H1 (cell line): ENCODE data around the gene C17orf50. TPM values are rescaled to one million over a fixed set of nuclear protein-coding genes. Genes with fewer than 3 reads are reported as not detected.

Experiments
- CTCF ChIA-PET: fragments of 300-600 bp; sonication (Branson Sonifier 250); formaldehyde crosslinking; loops from one replicate; lab custom pipeline; 2021; ENCODE audit not compliant: partially characterized antibody; lab: Charles Lee
- POLR2A ChIA-PET: fragments of 300-600 bp; sonication (Branson Sonifier 250); formaldehyde crosslinking; loops from one replicate; lab custom pipeline; 2021; ENCODE audit warnings: inconsistent platforms; ENCODE audit not compliant: partially characterized antibody; lab: Charles Lee
- DNase-seq, 2 experiments: peaks; one replicate each; pipeline versions ENCODE4 v3.0.0 to v3.0.0-alpha.2; 2010 to 2022; ENCODE audit warnings: low spot score in 2 of 2, low read depth in 1 of 2, mixed read lengths in 1 of 2
- FAIRE-seq: peaks from 2 replicates; lab custom pipeline; 2011; peaks lifted over from hg19 to GRCh38; lab: Jason Lieb, UNC
- H2AFZ ChIP-seq: 2 replicates; pipeline ENCODE4 v1.8.1; 2012; ENCODE audit warnings: low read length, inconsistent platforms
- H2AK5ac ChIP-seq: 2 replicates; pipeline ENCODE4 v1.6.1; 2013; ENCODE audit warnings: low read depth, low read length
- H2BK120ac ChIP-seq: replicated peaks from 2 replicates; pipeline ENCODE3; 2013; ENCODE audit warnings: low read depth, low read length, inconsistent platforms
- H2BK12ac ChIP-seq: 2 replicates; pipeline ENCODE4 v1.6.1; 2013; ENCODE audit warnings: low read depth, low read length
- H2BK15ac ChIP-seq: 2 replicates; pipeline ENCODE4 v1.6.1; 2013; ENCODE audit warnings: low read length
- H2BK20ac ChIP-seq: 2 replicates; pipeline ENCODE4 v1.6.1; 2013; ENCODE audit warnings: low read length
- H2BK5ac ChIP-seq: 2 replicates; pipeline ENCODE4 v1.6.1; 2013; ENCODE audit warnings: low read depth, low read length
- H3K14ac ChIP-seq: 2 replicates; pipeline ENCODE4 v1.6.1; 2013; ENCODE audit warnings: inconsistent platforms; ENCODE audit not compliant: insufficient read length
- H3K18ac ChIP-seq: 2 replicates; pipeline ENCODE4 v1.6.1; 2013; ENCODE audit warnings: low read length; ENCODE audit errors: extremely low read depth
- H3K23ac ChIP-seq: 2 replicates; pipeline ENCODE4 v1.6.1; 2013; ENCODE audit warnings: inconsistent platforms; ENCODE audit not compliant: insufficient read length
- H3K23me2 ChIP-seq: 2 replicates; pipeline ENCODE4 v1.6.1; 2013; ENCODE audit warnings: low read depth, low read length
- H3K27ac ChIP-seq: 2 replicates; pipeline ENCODE4 v1.6.1; 2011; ENCODE audit warnings: low read depth, low read length, inconsistent platforms
- H3K27me3 ChIP-seq, 4 experiments: replicated peaks in 1 of 4; 1 replicate in 1 of 4; 2 replicates in 3 of 4; pipeline versions ENCODE4 v1.6.1 to v1.8.1; 2011 to 2013; ENCODE audit warnings: low read length in 3 of 4, mild to moderate bottlenecking in 3 of 4, inconsistent platforms in 2 of 4, mixed read lengths in 2 of 4, moderate library complexity in 1 of 4; ENCODE audit not compliant: control insufficient read depth in 3 of 4, insufficient read depth in 3 of 4; ENCODE audit errors: extremely low read depth in 1 of 4
- H3K36me3 ChIP-seq, 4 experiments: 2 replicates each; pipeline versions ENCODE4 v1.6.1 to v1.8.1; 2011 to 2013; ENCODE audit warnings: mild to moderate bottlenecking in 4 of 4, low read length in 3 of 4, moderate library complexity in 2 of 4, control low read depth in 1 of 4, inconsistent platforms in 1 of 4; ENCODE audit not compliant: insufficient read depth in 4 of 4, control insufficient read depth in 2 of 4
- H3K4ac ChIP-seq: replicated peaks from 2 replicates; pipeline ENCODE3; 2013; ENCODE audit warnings: low read length, low read depth, mixed read lengths, inconsistent platforms; ENCODE audit not compliant: insufficient read length
- H3K4me1 ChIP-seq, 4 experiments: replicated peaks in 1 of 4; 1 replicate in 1 of 4; 2 replicates in 3 of 4; pipeline versions ENCODE4 v1.6.1 to v1.8.1; 2011 to 2013; ENCODE audit warnings: low read length in 3 of 4, inconsistent platforms in 2 of 4, mixed read lengths in 1 of 4; ENCODE audit not compliant: insufficient read depth in 4 of 4, control insufficient read depth in 3 of 4
- H3K4me2 ChIP-seq, 2 experiments: 2 replicates each; pipeline versions ENCODE4 v1.6.1 to v1.8.1; 2011 to 2013; ENCODE audit warnings: low read depth in 2 of 2, low read length in 2 of 2, control low read depth in 1 of 2, inconsistent platforms in 1 of 2, mild to moderate bottlenecking in 1 of 2; ENCODE audit not compliant: insufficient read depth in 1 of 2
- H3K4me3 ChIP-seq, 4 experiments: fragments of 200-600, 300-600 bp in 1 of 4; sonication (generic), shearing (Covaris generic), sonication (Bioruptor Twin) in 1 of 4; 2 replicates each; pipeline versions ENCODE4 v1.5.1 to v1.8.1; 2011 to 2016; ENCODE audit warnings: low read length in 4 of 4, low read depth in 3 of 4, control low read depth in 2 of 4, inconsistent platforms in 2 of 4, mild to moderate bottlenecking in 2 of 4, mixed read lengths in 1 of 4, moderate library complexity in 1 of 4; ENCODE audit not compliant: insufficient read depth in 2 of 4; ENCODE audit errors: extremely low read depth in 1 of 4
- H3K56ac ChIP-seq: replicated peaks from 2 replicates; pipeline ENCODE3; 2013; ENCODE audit warnings: low read depth, mild to moderate bottlenecking, mixed read lengths, low read length, inconsistent platforms; ENCODE audit not compliant: insufficient read length
- H3K79me1 ChIP-seq: 2 replicates; pipeline ENCODE4 v1.6.1; 2013; ENCODE audit warnings: low read depth, low read length, control low read depth
- H3K79me2 ChIP-seq, 2 experiments: 2 replicates each; pipeline versions ENCODE4 v1.6.1 to v1.8.1; 2012 to 2013; ENCODE audit warnings: low read length in 2 of 2, mild to moderate bottlenecking in 2 of 2, inconsistent platforms in 1 of 2; ENCODE audit not compliant: insufficient read depth in 2 of 2, control insufficient read depth in 1 of 2
- H3K9ac ChIP-seq, 4 experiments: replicated peaks in 1 of 4; 1 replicate in 1 of 4; 2 replicates in 3 of 4; pipeline versions ENCODE4 v1.6.1 to v1.8.1; 2011 to 2013; ENCODE audit warnings: low read depth in 3 of 4, low read length in 3 of 4, control low read depth in 2 of 4, mild to moderate bottlenecking in 2 of 4, moderate library complexity in 2 of 4, inconsistent platforms in 1 of 4; ENCODE audit errors: extremely low read depth in 1 of 4
- H3K9me3 ChIP-seq, 2 experiments: 2 replicates each; pipeline versions ENCODE4 v1.6.1 to v1.8.1; 2012 to 2013; ENCODE audit warnings: mild to moderate bottlenecking in 2 of 2, moderate library complexity in 2 of 2, control low read depth in 1 of 2, inconsistent platforms in 1 of 2, low read depth in 1 of 2, low read length in 1 of 2, mixed read lengths in 1 of 2; ENCODE audit not compliant: insufficient read depth in 2 of 2
- H4K20me1 ChIP-seq, 2 experiments: replicated peaks in 1 of 2; 2 replicates each; pipeline versions ENCODE3 to v1.8.1; 2011 to 2013; ENCODE audit warnings: inconsistent platforms in 2 of 2, low read length in 2 of 2, mild to moderate bottlenecking in 1 of 2; ENCODE audit not compliant: insufficient read depth in 2 of 2, control insufficient read depth in 1 of 2
- H4K5ac ChIP-seq: 2 replicates; pipeline ENCODE4 v1.6.1; 2013; ENCODE audit warnings: low read length, low read depth, mixed read lengths, inconsistent platforms; ENCODE audit not compliant: insufficient read length
- H4K8ac ChIP-seq: 2 replicates; pipeline ENCODE4 v1.8.0; 2013; ENCODE audit warnings: mild to moderate bottlenecking, moderate library complexity, low read length, inconsistent platforms; ENCODE audit not compliant: insufficient read depth; ENCODE audit errors: extremely low read depth
- H4K91ac ChIP-seq: replicated peaks from 2 replicates; pipeline ENCODE3; 2013; ENCODE audit warnings: low read length, mixed read lengths, inconsistent platforms; ENCODE audit not compliant: insufficient read length
- ATF3 ChIP-seq: IDR thresholded peaks from 2 replicates; pipeline ENCODE4 v1.6.1; 2011; ENCODE audit warnings: low read depth, mild to moderate bottlenecking, low read length; ENCODE audit not compliant: insufficient read depth
- EGR1 ChIP-seq: IDR thresholded peaks from 2 replicates; pipeline ENCODE4 v1.6.1; 2011; ENCODE audit warnings: low read depth, low read length, borderline replicate concordance
- GABPA ChIP-seq: IDR thresholded peaks from 2 replicates; pipeline ENCODE4 v1.6.1; 2011; ENCODE audit warnings: mild to moderate bottlenecking, low read length, moderate library complexity, borderline replicate concordance; ENCODE audit not compliant: insufficient read depth
- HDAC2 ChIP-seq, 2 experiments: fragments of 300-600 bp in 1 of 2; sonication (generic) in 1 of 2; IDR thresholded peaks; 2 replicates each; pipeline ENCODE4 v1.6.1; 2011 to 2012; ENCODE audit warnings: low read depth in 2 of 2, low read length in 2 of 2, mild to moderate bottlenecking in 2 of 2, moderate library complexity in 2 of 2, borderline replicate concordance in 1 of 2, inconsistent platforms in 1 of 2
- JUN ChIP-seq: IDR thresholded peaks from 2 replicates; pipeline ENCODE4 v1.6.1; 2011; ENCODE audit warnings: low read depth, mild to moderate bottlenecking, improper control_type of control experiment, low read length
- POU5F1 ChIP-seq: IDR thresholded peaks from 2 replicates; pipeline ENCODE4 v1.6.1; 2011; ENCODE audit warnings: low read depth, mild to moderate bottlenecking, low read length, moderate library complexity
- RAD21 ChIP-seq, 2 experiments: IDR thresholded peaks in 1 of 2; conservative IDR thresholded peaks in 1 of 2; 2 replicates each; pipeline ENCODE4 v1.6.1; 2011; ENCODE audit warnings: low read depth in 2 of 2, low read length in 2 of 2, improper control_type of control experiment in 1 of 2, inconsistent platforms in 1 of 2, mild to moderate bottlenecking in 1 of 2, moderate library complexity in 1 of 2
- SAP30 ChIP-seq: fragments of 300-600 bp; sonication (generic); IDR thresholded peaks from 2 replicates; pipeline ENCODE4 v1.7.1; 2012; ENCODE audit warnings: low read length, moderate library complexity, mild to moderate bottlenecking, inconsistent platforms; ENCODE audit not compliant: insufficient read depth, insufficient replicate concordance
- SIRT6 ChIP-seq: IDR thresholded peaks from one replicate; pipeline ENCODE4 v1.7.1; 2012; ENCODE audit warnings: low read length, inconsistent platforms
- SP4 ChIP-seq: IDR thresholded peaks from 2 replicates; pipeline ENCODE4 v1.6.1; 2012; ENCODE audit warnings: low read length, inconsistent platforms
- WGBS, 2 experiments: shearing (Covaris generic) in 1 of 2; methylation state at CpG; one replicate each; pipeline versions ENCODE4 v1.1.6 to v1.1.7; 2013 to 2015; ENCODE audit warnings: low lambda C conversion rate in 2 of 2, mixed read lengths in 2 of 2, inconsistent platforms in 1 of 2, low coverage in 1 of 2, missing lambda C conversion rate in 1 of 2; ENCODE audit not compliant: insufficient replicate concordance in 2 of 2, insufficient coverage in 1 of 2, insufficient read length in 1 of 2; ENCODE audit errors: extremely low coverage in 1 of 2, missing lambda C conversion rate in 1 of 2; 5-methylcytosine and 5-hydroxymethylcytosine counted together
- polyA plus RNA-seq, 7 experiments: library from polyadenylated mRNA; depleted of rRNA in 3 of 7; stranded (reverse) in 5 of 7; unstranded in 2 of 7; fragments of >200 nt in 5 of 7; fragments of 200-250 nt in 2 of 7; gene quantifications; 1 replicate in 5 of 7; 2 replicates in 1 of 7; 4 replicates in 1 of 7; pipeline versions ENCODE4 v1.2.1 to v1.2.3, GENCODE V29; 2011 to 2013; ENCODE audit warnings: missing spikeins in 2 of 7, mixed read lengths in 2 of 7
- total RNA-seq: library from RNA; stranded (reverse); fragmentation: NEBNext Ultra II Directional; extraction: Animal tissue kit (Norgen Biotek cat#: 25700); gene quantifications from 2 replicates; pipeline ENCODE4 v1.2.1, GENCODE V29; 2021

The C17orf50 gene
- total and polyA plus RNA-seq, 2 of the 8 experiments (the other 6 are each of a cell fraction or from before 2014, with no cell fraction given): 0.12 TPM; not detected in 1

GRCh38 chr17:35717475-35717874 is 43.2 kb upstream of the C17orf50 start:
- no peak overlapping the region for H3K4ac ChIP-seq
- no peaks in the 10 kb centered on the region for H3K23me2 ChIP-seq
- no peak overlapping the region for H3K14ac ChIP-seq
- no peaks in the 10 kb centered on the region for H3K79me2 ChIP-seq
- peaks cover 0 to 19% (median 11%) of the 10 kb centered on the region in 4 experiments; a peak in 6 of 8 replicates for H3K36me3 ChIP-seq
- H3K4me2 ChIP-seq: no peak overlapping the region
- H3K9ac ChIP-seq: no peak overlapping the region
- H4K91ac ChIP-seq: no peak overlapping the region
- no peak overlapping the region for H3K4me3 ChIP-seq
- H4K5ac ChIP-seq: no peak overlapping the region
- no peak overlapping the region for H2BK20ac ChIP-seq
- H2AFZ ChIP-seq: no peak overlapping the region
- no peak overlapping the region for H4K8ac ChIP-seq
- peaks cover 0 to 12% of the 10 kb centered on the region in 2 experiments for H4K20me1 ChIP-seq
- H3K4me1 ChIP-seq: no peaks in the 10 kb centered on the region
- H3K23ac ChIP-seq: no peak overlapping the region
- H3K18ac ChIP-seq: no peak overlapping the region
- DNase-seq (no peak), FAIRE-seq (no peak)
- H3K27ac ChIP-seq: no peak overlapping the region
- 80% methylated on average over 2 of the region's 2 CpGs; no CpG with 5 or more reads in 1 of the 2 experiments for WGBS, 2 experiments
- ChIA-PET POLR2A (interaction anchor here (0.9 kb wide), 1 partner anchor 39 kb away, joined by 4 read pairs; no protein-coding TSS in a partner anchor), CTCF (interaction anchor here (1.0 to 3.8 kb wide), 3 partner anchors 10 to 30 kb away, joined by 3 to 15 read pairs (median 4); no protein-coding TSS in a partner anchor)
- H3K9me3 ChIP-seq: no peaks in the 10 kb centered on the region
- no peak overlapping the region for H2AK5ac ChIP-seq
- peaks cover 0 to 1% (median 0%) of the 10 kb centered on the region in 4 experiments; a peak in 1 of 7 replicates for H3K27me3 ChIP-seq
- no peak overlapping the region for H2BK120ac ChIP-seq
- no peak overlapping the region for H3K56ac ChIP-seq
- H3K79me1 ChIP-seq: no peaks in the 10 kb centered on the region
- H2BK15ac ChIP-seq: no peak overlapping the region
- H2BK12ac ChIP-seq: no peak overlapping the region
- no peak overlapping the region for H2BK5ac ChIP-seq
- TF ChIP-seq SAP30 (no peak), EGR1 (no peak), GABPA (no peak), SIRT6 (no peak), POU5F1 (no peak), RAD21 (IDR thresholded peaks at IDR 0.05 in 1 of 2, conservative IDR thresholded peaks at IDR 0.05 in 1 of 2; ENCODE audit: low read depth in 2 of 2, low read length in 2 of 2) (no peak), JUN (no peak), SP4 (no peak), ATF3 (no peak), HDAC2 (IDR thresholded peaks at IDR 0.05; ENCODE audit: borderline replicate concordance in 1 of 2, low read depth in 2 of 2, low read length in 2 of 2) (no peak)
